ENCODE data around the gene UNG.

DNA sequence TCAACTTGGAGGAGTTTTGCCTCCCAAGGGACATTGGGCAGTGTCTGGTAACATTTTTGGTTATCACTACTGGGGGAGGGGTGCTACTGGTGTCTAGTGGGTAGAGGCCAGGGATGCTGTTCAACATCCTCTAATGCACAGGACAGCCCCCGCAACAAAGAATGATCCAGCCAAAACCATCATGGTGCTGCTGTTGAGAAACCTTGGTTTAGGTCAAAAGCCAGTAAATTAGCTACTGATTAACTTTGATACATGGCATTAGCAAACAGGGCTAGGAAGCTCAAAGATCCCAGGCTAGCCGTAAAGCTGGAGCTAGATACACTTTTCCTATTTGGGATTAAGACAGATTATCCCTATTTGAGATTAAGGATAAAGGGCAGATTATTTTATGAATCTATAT lies 13.0 kb upstream of the UNG start:
- TF ChIP-seq, protein P1, sequence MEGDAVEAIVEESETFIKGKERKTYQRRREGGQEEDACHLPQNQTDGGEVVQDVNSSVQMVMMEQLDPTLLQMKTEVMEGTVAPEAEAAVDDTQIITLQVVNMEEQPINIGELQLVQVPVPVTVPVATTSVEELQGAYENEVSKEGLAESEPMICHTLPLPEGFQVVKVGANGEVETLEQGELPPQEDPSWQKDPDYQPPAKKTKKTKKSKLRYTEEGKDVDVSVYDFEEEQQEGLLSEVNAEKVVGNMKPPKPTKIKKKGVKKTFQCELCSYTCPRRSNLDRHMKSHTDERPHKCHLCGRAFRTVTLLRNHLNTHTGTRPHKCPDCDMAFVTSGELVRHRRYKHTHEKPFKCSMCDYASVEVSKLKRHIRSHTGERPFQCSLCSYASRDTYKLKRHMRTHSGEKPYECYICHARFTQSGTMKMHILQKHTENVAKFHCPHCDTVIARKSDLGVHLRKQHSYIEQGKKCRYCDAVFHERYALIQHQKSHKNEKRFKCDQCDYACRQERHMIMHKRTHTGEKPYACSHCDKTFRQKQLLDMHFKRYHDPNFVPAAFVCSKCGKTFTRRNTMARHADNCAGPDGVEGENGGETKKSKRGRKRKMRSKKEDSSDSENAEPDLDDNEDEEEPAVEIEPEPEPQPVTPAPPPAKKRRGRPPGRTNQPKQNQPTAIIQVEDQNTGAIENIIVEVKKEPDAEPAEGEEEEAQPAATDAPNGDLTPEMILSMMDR (IDR thresholded peaks at IDR 0.05): no peak
- TF ChIP-seq, protein P2, sequence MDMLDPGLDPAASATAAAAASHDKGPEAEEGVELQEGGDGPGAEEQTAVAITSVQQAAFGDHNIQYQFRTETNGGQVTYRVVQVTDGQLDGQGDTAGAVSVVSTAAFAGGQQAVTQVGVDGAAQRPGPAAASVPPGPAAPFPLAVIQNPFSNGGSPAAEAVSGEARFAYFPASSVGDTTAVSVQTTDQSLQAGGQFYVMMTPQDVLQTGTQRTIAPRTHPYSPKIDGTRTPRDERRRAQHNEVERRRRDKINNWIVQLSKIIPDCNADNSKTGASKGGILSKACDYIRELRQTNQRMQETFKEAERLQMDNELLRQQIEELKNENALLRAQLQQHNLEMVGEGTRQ (IDR thresholded peaks at IDR 0.05): no peak
- no peak for TF ChIP-seq HDAC2 (IDR thresholded peaks at IDR 0.05)
- no peak for TF ChIP-seq MAFK (IDR thresholded peaks at IDR 0.05; ENCODE audit: partially characterized antibody)
- no peak for TF ChIP-seq CHD4 (IDR thresholded peaks at IDR 0.05; ENCODE audit: borderline replicate concordance)
- no peak for TF ChIP-seq MYC (IDR thresholded peaks at IDR 0.05; ENCODE audit: borderline replicate concordance, low read length)
- no peak for TF ChIP-seq CBX2 (IDR thresholded peaks at IDR 0.05; ENCODE audit: borderline replicate concordance, low read depth)
- TF ChIP-seq EP300 (IDR thresholded peaks at IDR 0.05): no peak
- no peak for TF ChIP-seq RCOR1 (IDR thresholded peaks at IDR 0.05; ENCODE audit: low read depth, low read length)

Measured in A549 (cell line).